ENCODE results near the gene CDADC1. TPM values are rescaled to one million over a fixed set of nuclear protein-coding genes. Genes with fewer than 3 reads are reported as not detected.

The CDADC1 gene
- total RNA-seq, 3 donors from 2014 or later, result 7.6 to 14.1 (median 7.9) TPM

DNA sequence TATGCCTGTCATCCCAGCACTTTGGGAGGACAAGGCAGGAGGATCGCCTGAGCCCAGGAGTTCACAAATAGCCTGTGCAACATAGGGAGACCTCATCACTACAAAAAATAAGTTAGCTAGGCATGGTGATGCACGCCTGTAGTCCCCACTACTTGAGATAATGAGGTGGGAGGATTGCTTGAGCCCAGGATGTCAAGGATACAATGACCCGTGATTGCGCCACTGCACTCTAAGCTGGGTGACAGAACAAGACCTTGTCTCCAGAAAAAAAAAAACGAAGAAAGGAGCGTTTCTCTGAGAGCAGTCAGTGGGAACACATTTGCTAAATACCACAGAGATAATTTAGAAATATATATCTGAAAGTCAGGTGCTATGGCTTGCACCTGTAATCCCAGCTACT is 11.9 kb downstream of the CDADC1 start:
- ATAC-seq (no peak), DNase-seq (no peak)
- H3K36me3 ChIP-seq (ENCODE audit: low read depth), result no peaks in the 10 kb centered on the region
- no peak overlapping the region for H3K4me3 ChIP-seq
- H3K9me3 ChIP-seq, result no peaks in the 10 kb centered on the region
- intact Hi-C loops (cut with DNase I, micrococcal nuclease), result no loop called here
- no peak for TF ChIP-seq CTCF (IDR thresholded peaks at IDR 0.05)
- H3K4me1 ChIP-seq (ENCODE audit: low read depth), result no peaks in the 10 kb centered on the region

DNA sequence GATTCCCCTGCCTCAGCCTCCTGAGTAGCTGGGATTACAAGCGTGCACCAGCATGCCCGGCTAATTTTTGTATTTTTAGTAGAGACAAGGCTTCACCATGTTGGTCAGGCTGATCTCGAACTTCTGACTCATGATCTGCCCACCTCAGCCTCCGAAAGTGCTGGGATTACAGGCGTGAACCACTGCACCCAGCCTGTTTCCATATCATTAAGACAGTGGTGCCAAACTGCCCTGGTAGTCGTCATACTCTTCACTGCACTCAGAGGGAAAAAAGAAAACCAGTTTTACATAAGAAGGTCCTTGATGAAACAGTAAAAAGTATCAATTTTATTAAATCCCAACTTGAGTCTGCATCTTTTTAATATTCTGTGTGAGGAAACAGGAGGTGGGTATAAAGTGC is 14.9 kb downstream of the CDADC1 start:
- no peak for DNase-seq
- no peaks in the 10 kb centered on the region for H3K4me1 ChIP-seq (ENCODE audit: low read depth)
- no peaks in the 10 kb centered on the region for H3K36me3 ChIP-seq (ENCODE audit: low read depth)
- intact Hi-C loops (cut with DNase I, micrococcal nuclease), result no loop called here
- ATAC-seq, result no peak
- H3K4me3 ChIP-seq, result no peak overlapping the region
- no peaks in the 10 kb centered on the region for H3K9me3 ChIP-seq
- TF ChIP-seq CTCF (IDR thresholded peaks at IDR 0.05), result no peak

DNA sequence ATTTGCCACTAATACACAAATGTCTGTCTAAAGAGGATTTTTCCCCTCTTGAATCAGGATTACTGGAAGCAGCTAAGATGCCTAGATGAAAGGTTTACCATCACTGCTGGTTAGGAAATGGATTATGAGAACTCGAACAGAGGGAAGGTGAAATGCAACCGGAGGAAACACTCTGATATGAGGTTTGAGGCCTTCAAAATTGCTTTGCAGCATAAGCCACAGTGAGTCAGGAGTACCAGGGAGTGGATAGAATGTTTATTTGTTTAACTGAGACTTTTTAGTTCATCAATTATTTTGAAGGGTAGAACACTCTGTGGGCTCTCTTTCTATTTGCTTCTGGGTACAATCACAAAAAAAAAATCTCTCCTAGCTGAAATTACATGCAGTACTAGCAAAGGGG is 18.1 kb downstream of the CDADC1 start:
- Histone ChIP-seq H3K9me3 (no peaks in the 10 kb centered on the region), H3K4me3 (no peak overlapping the region), H3K4me1 (ENCODE audit: low read depth) (no peaks in the 10 kb centered on the region), H3K36me3 (ENCODE audit: low read depth) (no peaks in the 10 kb centered on the region)
- DNase-seq (no peak), ATAC-seq (no peak)
- intact Hi-C loops (cut with DNase I, micrococcal nuclease), result no loop called here
- no peak for TF ChIP-seq CTCF (IDR thresholded peaks at IDR 0.05)

- no peak for TF ChIP-seq CTCF (IDR thresholded peaks at IDR 0.05)
- Histone ChIP-seq H3K4me3 (no peak overlapping the region), H3K9me3 (no peaks in the 10 kb centered on the region), H3K36me3 (ENCODE audit: low read depth) (no peaks in the 10 kb centered on the region), H3K4me1 (ENCODE audit: low read depth) (no peaks in the 10 kb centered on the region)
- DNase-seq (no peak), ATAC-seq (no peak)
- intact Hi-C loops (cut with DNase I, micrococcal nuclease), result no loop called here
Measured at GRCh38 chr13:49271264-49271663, 23.5 kb downstream of the CDADC1 start.

GRCh38 chr13:49272296-49272695 is 24.6 kb downstream of the CDADC1 start:
- intact Hi-C loops (cut with DNase I, micrococcal nuclease), result no loop called here
- ATAC-seq, result peak; percentile 96

More at GRCh38 chr13:49272296-49272695, 24.6 kb downstream of the CDADC1 start:
- DNase-seq, result no peak
- no peaks in the 10 kb centered on the region for H3K36me3 ChIP-seq (ENCODE audit: low read depth)
- H3K4me3 ChIP-seq, result no peak overlapping the region
- no peaks in the 10 kb centered on the region for H3K9me3 ChIP-seq
- H3K4me1 ChIP-seq (ENCODE audit: low read depth), result no peaks in the 10 kb centered on the region
- no peak for TF ChIP-seq CTCF (IDR thresholded peaks at IDR 0.05)

Measured in mucosa of descending colon (tissue), 3 donors.